ENCODE results near the gene PRAC2.

- no peak for TF ChIP-seq CTCF (IDR thresholded peaks at IDR 0.05 in 4 of 5, conservative IDR thresholded peaks at IDR 0.05 in 1 of 5)
- TF ChIP-seq POLR2A (IDR thresholded peaks at IDR 0.05): no peak
Observed at GRCh38 chr17:48718761-48719641, 4.0 kb upstream of the PRAC2 start.
